ENCODE data around the gene PTPN11. TPM values are rescaled to one million over a fixed set of nuclear protein-coding genes. Genes with fewer than 3 reads are reported as not detected.
"Not testable (repeated sequence)": the region's sequence is repeated elsewhere in the genome, so short reads cannot be mapped to it uniquely, and the experiment has no call there.

Gene PTPN11
- total RNA-seq, 1 donor from 2014 or later, result 86.3 TPM

DNA sequence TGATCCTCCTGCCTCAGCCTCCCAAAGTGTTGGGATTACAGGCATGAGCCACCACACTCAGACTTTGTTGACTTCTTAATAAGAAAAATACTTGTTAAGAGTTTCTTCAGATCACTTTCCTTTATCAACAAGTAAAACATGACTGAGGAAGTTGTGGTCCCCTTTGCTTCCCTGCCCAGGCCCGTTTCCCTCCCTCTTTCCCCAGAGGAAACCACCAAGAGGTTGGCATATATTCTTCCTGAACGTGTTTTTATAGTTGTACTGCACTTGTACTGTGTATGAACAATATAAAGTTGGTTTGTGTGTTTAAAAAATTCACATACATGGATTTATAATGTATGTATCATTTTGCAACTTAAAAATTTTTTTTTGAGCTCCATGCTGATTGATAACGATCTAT is 28.4 kb downstream of the PTPN11 start:
- Mint-ChIP-seq H3K36me3 (peaks cover 16% of the 10 kb centered on the region), H3K27ac (no peak overlapping the region), H3K27me3 (ENCODE audit: low read depth) (no peaks in the 10 kb centered on the region), H3K9me3 (no peaks in the 10 kb centered on the region), H3K4me3 (no peak overlapping the region), H3K4me1 (no peaks in the 10 kb centered on the region)
- TF ChIP-seq, protein P1, sequence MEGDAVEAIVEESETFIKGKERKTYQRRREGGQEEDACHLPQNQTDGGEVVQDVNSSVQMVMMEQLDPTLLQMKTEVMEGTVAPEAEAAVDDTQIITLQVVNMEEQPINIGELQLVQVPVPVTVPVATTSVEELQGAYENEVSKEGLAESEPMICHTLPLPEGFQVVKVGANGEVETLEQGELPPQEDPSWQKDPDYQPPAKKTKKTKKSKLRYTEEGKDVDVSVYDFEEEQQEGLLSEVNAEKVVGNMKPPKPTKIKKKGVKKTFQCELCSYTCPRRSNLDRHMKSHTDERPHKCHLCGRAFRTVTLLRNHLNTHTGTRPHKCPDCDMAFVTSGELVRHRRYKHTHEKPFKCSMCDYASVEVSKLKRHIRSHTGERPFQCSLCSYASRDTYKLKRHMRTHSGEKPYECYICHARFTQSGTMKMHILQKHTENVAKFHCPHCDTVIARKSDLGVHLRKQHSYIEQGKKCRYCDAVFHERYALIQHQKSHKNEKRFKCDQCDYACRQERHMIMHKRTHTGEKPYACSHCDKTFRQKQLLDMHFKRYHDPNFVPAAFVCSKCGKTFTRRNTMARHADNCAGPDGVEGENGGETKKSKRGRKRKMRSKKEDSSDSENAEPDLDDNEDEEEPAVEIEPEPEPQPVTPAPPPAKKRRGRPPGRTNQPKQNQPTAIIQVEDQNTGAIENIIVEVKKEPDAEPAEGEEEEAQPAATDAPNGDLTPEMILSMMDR (IDR thresholded peaks at IDR 0.05; ENCODE audit: unreplicated experiment), result no peak
- no peak for DNase-seq (ENCODE audit: low spot score in 2 of 2, unreplicated experiment in 2 of 2)

DNA sequence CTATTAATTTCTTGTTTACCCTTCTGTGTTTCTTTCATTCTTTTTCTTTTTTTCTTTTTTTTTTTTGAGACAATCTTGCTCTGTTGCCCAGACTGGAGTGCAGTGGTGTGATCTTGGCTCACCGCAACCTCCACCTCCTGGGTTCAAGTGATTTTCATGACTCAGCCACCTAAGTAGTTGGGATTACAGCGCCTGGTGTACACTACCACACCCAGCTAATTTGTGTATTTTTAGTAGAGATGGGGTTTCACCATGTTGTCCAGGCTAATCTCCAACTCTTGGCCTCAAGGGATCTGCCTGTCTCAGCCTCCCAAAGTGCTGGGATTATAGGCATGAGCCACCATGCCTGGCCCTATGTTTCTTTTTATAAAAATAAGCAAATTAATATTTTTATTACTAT is 29.4 kb downstream of the PTPN11 start:
- not testable (repeated sequence) for H3K4me3 Mint-ChIP-seq, H3K27ac Mint-ChIP-seq

DNA sequence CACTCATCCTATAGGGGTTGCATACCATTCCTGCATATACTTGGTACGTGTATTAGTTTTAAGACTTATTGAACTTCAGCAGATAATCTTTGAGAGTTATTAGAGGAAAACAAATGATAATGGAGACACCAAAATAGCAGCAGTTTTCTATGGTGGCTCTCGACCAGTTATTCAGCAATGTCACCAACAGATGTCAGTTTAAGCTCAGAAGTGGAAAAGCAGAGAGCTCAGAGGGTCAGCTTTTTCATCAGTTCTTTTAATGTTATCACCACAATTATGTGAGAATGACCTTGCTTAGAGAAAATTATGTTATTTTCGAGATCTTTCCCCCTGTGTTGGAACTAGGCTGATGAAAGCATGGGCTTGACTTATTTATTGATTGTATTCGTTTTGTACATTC is 32.0 kb downstream of the PTPN11 start:
- H3K4me1 Mint-ChIP-seq, result no peaks in the 10 kb centered on the region
- H3K27me3 Mint-ChIP-seq (ENCODE audit: low read depth), result no peaks in the 10 kb centered on the region
- no peak overlapping the region for H3K27ac Mint-ChIP-seq
- no peak overlapping the region for H3K4me3 Mint-ChIP-seq
- peaks cover 23% of the 10 kb centered on the region for H3K36me3 Mint-ChIP-seq
- H3K9me3 Mint-ChIP-seq, result no peaks in the 10 kb centered on the region
- no peak for DNase-seq (ENCODE audit: low spot score in 2 of 2, unreplicated experiment in 2 of 2)
- TF ChIP-seq, protein P1 (IDR thresholded peaks at IDR 0.05; ENCODE audit: unreplicated experiment), result no peak

More for the DNA sequence above, 29.4 kb downstream of the PTPN11 start:
- H3K36me3 Mint-ChIP-seq, result peaks cover 16% of the 10 kb centered on the region
- not testable (repeated sequence) for H3K9me3 Mint-ChIP-seq; H3K27me3 Mint-ChIP-seq (ENCODE audit: low read depth); DNase-seq (ENCODE audit: low spot score in 2 of 2, unreplicated experiment in 2 of 2); H3K4me1 Mint-ChIP-seq

DNA sequence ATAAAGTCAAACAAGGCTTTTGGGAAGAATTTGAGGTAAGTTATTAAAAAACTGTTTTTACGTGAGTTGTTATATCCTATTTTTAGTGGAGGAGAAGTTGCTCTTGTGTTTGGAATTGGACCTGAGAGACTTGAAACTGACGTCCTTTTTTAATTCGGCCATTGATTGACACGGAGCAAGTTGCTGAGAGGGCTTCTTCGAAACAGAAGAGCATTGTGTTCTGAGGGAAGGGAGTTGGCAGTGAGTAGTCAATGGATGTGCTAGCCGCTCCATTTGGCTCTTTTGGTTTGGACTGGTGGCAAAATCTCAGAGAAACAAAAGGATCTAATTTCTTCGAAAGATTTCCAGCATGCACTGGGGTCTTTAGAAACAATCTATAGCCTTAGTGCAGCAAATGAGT is 37.3 kb downstream of the PTPN11 start:
- Mint-ChIP-seq H3K4me1 (no peaks in the 10 kb centered on the region), H3K4me3 (no peak overlapping the region), H3K27me3 (ENCODE audit: low read depth) (no peaks in the 10 kb centered on the region), H3K27ac (no peak overlapping the region), H3K36me3 (peaks cover 37% of the 10 kb centered on the region), H3K9me3 (peaks cover 4% of the 10 kb centered on the region)
- DNase-seq (ENCODE audit: low spot score in 2 of 2, unreplicated experiment in 2 of 2), result no peak
- TF ChIP-seq, protein P1 (IDR thresholded peaks at IDR 0.05; ENCODE audit: unreplicated experiment), result no peak

DNA sequence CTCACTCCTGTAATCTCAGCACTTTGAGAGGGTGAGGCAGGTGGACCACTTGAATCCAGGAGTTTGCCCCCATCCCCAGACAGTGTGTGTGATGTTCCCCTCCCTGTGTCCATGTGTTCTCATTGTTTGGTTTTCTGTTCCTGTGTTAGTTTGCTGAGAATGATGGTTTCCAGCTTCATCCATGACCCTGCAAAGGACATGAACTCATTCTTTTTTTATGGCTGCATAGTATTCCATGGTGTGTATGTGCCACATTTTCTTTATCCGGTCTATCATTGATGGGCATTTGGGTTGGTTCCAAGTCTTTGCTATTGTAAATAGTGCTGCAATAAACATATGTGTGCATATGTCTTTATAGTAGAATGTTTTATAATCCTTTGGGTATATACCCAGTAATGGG is 38.4 kb downstream of the PTPN11 start:
- peaks cover 40% of the 10 kb centered on the region for H3K36me3 Mint-ChIP-seq
- H3K4me1 Mint-ChIP-seq; H3K9me3 Mint-ChIP-seq; DNase-seq (ENCODE audit: low spot score in 2 of 2, unreplicated experiment in 2 of 2); H3K27ac Mint-ChIP-seq; H3K27me3 Mint-ChIP-seq (ENCODE audit: low read depth); H3K4me3 Mint-ChIP-seq: not testable (repeated sequence)

DNA sequence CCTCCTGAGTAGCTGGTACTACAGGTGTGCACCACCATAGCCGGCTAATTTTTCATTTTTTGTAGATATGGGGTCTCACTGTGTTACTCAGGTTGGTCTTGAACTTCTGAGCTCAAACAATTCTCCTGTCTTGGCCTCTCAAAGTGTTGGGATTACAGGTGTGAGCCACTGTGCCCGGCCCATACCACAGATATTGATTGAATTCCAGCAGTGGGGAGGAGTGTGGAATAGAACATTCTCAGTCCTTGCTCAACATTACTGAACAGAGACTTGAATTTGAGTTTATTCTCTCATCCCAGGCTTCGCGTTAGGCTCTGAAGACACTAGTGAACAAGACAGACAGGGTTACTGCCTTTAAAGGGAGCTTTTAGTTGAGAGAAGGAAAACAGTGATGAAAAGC is 39.6 kb downstream of the PTPN11 start:
- H3K27me3 Mint-ChIP-seq (ENCODE audit: low read depth), result no peaks in the 10 kb centered on the region
- DNase-seq (ENCODE audit: low spot score in 2 of 2, unreplicated experiment in 2 of 2), result no peak
- TF ChIP-seq, protein P1 (IDR thresholded peaks at IDR 0.05; ENCODE audit: unreplicated experiment), result no peak
- no peak overlapping the region for H3K4me3 Mint-ChIP-seq
- H3K9me3 Mint-ChIP-seq, result peaks cover 4% of the 10 kb centered on the region
- H3K36me3 Mint-ChIP-seq, result peaks cover 40% of the 10 kb centered on the region
- no peak overlapping the region for H3K27ac Mint-ChIP-seq
- H3K4me1 Mint-ChIP-seq, result no peaks in the 10 kb centered on the region

DNA sequence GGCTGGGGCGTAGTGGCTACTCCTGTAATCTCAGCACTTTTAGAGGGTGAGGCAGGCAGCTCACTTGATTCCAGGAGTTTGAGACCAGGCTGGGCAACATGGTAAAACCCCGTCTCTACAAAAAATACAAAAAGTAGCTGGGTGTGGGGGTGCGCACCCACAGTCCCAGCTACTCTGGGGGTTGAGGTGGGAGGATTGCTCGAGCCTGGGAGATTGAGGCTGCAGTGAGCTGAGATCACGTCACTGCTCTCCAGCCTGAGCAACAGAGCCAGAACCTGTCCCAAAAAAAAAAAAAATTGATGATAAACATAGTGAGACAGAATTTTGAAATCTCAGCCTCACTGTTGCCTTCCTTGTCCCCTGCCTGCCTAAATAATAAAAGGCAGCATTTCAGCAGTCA is 40.0 kb downstream of the PTPN11 start:
- Mint-ChIP-seq H3K4me3 (no peak overlapping the region), H3K27ac (no peak overlapping the region), H3K27me3 (ENCODE audit: low read depth) (no peaks in the 10 kb centered on the region), H3K9me3 (peaks cover 4% of the 10 kb centered on the region), H3K36me3 (peaks cover 38% of the 10 kb centered on the region), H3K4me1 (no peaks in the 10 kb centered on the region)
- TF ChIP-seq, protein P1 (IDR thresholded peaks at IDR 0.05; ENCODE audit: unreplicated experiment), result no peak
- no peak for DNase-seq (ENCODE audit: low spot score in 2 of 2, unreplicated experiment in 2 of 2)
